Stimulated activated CD4-positive, alpha-beta T cell treated with anti-CD3 and anti-CD28 coated beads, Interleukin-2, amount 100 ng/mL, for 24 hours (primary cell): ENCODE data around the gene VPS26B.
"Not testable (repeated sequence)": the region's sequence is repeated elsewhere in the genome, so short reads cannot be mapped to it uniquely, and the experiment has no call there.

Experiments used
- DNase-seq, 2 donors: peaks; one replicate each; pipeline ENCODE4 v3.0.0-alpha.2; 2020

Gene VPS26B

DNA sequence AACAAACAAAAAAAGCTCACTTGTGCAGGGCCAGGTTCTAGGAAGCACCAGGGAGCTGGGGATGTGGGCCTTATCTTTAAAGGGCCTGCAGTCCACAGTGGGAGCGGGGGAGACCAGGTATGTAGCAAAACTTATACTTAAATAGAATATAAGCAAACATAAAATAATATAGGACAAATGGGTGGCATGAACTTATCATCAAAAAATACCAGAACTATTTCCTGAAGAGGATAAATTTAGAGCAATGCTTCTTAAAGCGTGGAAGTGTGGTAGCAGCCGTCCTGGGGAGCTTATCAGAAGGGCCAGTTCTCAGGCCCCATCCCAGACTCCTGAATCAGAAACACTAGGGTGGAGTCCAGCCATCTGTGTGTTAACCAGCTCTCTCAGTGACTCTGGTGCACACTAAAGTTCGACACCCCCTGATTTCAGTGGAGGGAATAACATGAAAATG lies 9.3 kb downstream of the VPS26B start:
- no peak for DNase-seq

GRCh38 chr11:134235399-134235798 lies 10.9 kb downstream of the VPS26B start:
- no peak for DNase-seq

GRCh38 chr11:134236834-134237556 lies 12.5 kb downstream of the VPS26B start:
- DNase-seq = no peak

DNA sequence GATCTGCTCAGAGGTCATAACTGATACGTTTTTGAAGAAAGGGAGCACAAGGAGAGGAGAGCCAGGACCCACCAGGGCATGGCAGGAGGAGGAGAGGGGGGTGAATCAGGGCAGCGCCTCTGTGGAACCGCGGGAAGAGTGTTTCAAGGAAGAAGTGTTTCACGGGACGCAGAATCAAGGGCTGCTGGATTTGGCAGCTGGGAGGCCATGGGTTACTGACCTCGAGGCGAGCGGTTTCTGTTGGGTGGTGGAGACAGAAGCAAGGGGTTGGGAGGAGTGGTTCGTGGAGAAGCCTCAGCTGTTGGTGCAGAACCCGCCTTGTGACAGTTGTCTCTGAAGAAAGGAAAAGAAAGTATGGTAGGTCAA lies 13.1 kb downstream of the VPS26B start:
- no peak for DNase-seq

GRCh38 chr11:134238956-134239355 lies 14.5 kb downstream of the VPS26B start:
- no peak for DNase-seq

- DNase-seq = no peak
Measured at GRCh38 chr11:134240592-134240991, 16.1 kb downstream of the VPS26B start.

DNA sequence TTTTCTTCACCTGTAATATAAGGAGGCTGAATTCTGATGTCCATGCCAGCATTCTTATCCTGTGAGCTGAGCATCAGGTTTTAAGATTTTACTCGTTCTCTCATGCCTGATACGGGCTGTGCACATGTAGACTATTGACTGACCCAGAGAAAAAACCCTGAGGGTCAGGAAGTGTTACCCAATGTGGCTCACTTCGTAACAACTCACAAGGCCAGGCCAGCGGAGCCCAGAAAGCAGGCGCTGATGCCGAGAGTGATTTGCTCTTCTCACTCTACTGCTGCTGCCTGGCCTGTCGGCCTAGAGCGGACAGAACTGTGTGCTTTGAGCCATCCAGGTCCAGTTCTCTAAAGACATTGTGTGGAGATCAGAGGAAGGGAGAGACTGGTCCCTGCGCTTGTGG lies 17.9 kb downstream of the VPS26B start:
- no peak for DNase-seq

DNA sequence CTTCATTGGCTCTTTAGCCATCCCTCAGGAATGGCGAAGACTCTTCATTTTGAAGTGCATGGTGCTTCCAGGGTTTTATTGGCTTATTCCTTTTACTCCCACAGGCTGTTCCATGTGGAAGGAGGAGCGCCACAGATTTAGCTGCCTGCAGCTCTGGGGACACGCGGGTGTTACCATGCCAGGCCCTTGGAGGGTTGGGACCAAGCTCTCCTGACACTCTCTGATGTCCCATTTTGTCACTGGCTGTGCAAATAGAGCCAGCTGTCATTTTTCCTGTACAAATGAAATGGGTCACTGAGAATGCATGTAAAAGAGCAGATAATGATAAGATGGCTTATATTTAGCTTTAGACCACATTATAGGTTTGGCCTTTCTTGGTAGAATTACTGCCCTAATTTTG lies 19.4 kb downstream of the VPS26B start:
- DNase-seq = no peak

GRCh38 chr11:134244593-134244992 lies 20.1 kb downstream of the VPS26B start:
- DNase-seq = no peak

DNA sequence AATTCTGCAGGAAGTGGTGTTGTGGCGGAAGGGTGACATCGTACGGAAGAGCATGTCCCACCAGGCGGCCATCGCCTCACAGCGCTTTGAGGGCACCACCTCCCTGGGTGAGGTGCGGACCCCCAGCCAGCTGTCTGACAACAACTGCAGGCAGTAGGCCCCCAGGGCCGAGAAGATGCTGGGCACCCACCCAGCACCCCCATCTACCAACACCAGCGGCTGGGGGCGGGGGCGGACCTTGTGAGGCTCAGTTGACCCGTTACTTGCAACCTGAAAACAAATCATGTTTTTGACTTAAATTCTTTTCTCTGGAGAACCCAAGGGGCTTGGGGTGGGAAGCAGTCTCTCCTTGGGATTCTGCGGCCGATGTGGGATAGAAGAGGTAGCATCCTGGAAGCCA lies 21.0 kb downstream of the VPS26B start:
- DNase-seq = no peak

- no peak for DNase-seq
Measured at GRCh38 chr11:134246100-134246499, 21.6 kb downstream of the VPS26B start.

- DNase-seq = no peak
Measured at GRCh38 chr11:134246678-134247077, 22.2 kb downstream of the VPS26B start.

DNA sequence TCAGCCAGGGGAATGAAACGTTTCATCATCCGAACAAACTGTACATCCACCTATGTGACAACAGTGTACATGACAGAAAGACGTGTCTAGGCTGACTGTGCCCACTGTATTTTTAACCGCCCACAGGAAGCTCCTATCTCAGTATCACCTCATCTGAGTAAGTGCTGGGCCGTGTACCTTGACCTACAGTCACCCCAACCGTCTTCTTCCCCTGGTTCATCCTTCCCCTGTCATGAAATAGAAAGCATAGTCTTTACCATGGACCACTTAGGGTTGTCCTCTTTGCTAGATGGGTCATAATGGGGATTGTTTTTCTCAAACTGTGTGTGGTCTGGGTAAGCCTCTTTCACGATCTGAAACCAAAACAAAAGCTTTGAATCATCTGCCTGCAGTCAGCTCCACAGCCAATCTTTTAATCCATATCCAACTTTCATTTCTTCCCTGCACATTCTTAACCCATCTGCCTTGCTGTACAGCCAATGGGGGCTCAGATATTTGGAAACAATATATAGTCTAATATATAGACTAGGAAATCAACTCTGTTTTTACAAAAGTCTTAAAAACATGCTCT lies 24.5 kb downstream of the VPS26B start:
- DNase-seq = no peak

- DNase-seq = no peak
Measured at GRCh38 chr11:134250246-134250645, 25.8 kb downstream of the VPS26B start.

DNA sequence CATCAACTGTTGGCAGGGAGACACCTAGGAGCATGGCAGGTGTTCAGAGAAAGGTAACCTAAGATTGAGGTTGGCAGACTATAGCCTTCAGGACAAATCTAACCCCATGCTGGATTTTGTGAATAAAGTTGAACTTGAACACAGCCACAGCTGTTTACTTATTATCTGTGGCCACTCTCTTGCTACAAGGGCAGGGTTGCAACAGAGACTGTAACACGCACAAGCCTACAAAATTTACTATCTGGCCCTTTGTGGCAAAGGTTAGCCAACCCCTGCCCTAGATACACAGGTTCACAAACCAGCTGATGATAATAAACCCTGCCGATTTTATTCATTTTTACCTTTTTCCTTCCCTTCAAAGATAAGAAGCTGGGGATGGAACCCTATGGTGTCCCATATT lies 26.2 kb downstream of the VPS26B start:
- DNase-seq = no peak

- DNase-seq = peak; percentile 20 to 39
Measured at GRCh38 chr11:134252346-134253187, 28.1 kb downstream of the VPS26B start.

DNA sequence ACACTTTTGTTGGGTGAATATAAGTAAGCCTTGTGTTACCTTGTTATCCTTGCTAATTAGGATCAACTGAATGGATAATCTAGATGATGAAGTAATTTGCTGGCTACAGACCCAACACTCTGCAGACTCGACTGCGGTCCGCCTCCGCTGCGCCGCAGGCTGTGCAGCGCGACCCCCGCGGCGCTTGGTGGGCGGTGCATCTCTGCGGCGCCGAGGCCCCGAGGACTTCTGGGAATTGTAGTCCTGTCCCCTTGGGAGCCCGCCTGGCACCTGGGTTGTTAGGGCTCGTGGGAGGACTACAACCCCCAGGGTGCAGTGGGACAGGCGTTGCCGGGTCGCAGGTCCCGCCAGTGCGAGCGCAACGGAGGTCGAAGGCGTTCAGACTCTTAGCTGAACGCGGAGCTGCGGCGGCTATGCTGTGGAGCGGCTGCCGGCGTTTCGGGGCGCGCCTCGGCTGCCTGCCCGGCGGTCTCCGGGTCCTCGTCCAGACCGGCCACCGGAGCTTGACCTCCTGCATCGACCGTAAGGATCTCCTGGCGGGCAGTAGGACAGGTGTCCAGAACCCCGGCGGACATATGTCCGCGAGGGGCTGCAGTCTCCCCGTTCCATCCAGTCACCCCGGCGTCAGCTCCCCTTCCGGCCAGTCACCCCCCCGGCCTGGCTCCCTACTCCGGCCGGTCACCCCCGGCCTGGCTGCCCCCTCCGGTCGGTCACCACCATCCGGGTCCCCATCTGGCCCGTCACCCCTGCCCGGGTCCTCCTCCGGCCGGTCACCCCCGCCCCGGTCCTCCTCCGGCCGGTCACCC lies 28.9 kb downstream of the VPS26B start, which contains the start of the genes ACAD8 and THYN1:
TSS of gene ACAD8 (plus strand) at position 381 of the 806 bp plus-strand sequence. CDS start at position 414, 33 bp downstream.
TSS of gene THYN1 (minus strand) at position 165 of the 806 bp plus-strand sequence. CDS start 470 bp downstream, outside the sequence.
- DNase-seq = peak; percentile 93 to 94

- DNase-seq = no peak
Measured at GRCh38 chr11:134254433-134255183, 30.1 kb downstream of the VPS26B start.

GRCh38 chr11:134255184-134255561 lies 30.7 kb downstream of the VPS26B start:
- DNase-seq = not testable (repeated sequence)

DNA sequence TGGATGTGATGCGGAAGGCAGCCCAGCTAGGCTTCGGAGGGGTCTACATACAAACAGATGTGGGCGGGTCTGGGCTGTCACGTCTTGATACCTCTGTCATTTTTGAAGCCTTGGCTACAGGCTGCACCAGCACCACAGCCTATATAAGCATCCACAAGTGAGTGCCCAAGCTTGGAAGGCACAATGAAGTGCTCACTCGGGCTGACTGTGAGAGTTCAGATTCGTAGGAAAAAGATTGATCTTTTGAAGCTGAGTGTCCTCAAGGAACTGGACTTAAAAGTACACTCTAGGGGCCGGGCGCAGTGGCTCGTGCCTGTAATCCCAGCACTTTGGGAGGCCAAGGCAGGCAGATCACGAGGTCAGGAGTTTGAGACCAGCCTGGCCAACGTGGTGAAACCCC lies 32.6 kb downstream of the VPS26B start:
- DNase-seq = no peak

DNA sequence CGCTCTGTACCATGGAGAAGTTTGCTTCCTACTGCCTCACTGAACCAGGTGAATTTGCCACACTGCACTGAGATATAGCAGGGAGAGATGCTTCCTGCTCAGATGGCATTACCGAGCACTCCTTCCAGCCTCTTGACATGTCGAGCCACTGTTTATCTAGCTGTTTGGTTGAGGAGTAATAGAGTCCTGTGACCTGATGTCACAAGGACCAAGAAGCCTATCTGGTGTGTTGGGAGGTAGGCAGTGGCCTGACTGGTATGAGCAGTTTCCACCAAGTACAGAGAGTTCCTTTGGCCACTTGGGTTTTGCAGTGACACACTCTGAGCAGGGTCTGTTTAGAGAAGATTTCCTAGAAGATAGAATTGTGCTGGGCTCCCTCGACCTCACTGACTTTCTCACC lies 34.1 kb downstream of the VPS26B start:
- DNase-seq = no peak

DNA sequence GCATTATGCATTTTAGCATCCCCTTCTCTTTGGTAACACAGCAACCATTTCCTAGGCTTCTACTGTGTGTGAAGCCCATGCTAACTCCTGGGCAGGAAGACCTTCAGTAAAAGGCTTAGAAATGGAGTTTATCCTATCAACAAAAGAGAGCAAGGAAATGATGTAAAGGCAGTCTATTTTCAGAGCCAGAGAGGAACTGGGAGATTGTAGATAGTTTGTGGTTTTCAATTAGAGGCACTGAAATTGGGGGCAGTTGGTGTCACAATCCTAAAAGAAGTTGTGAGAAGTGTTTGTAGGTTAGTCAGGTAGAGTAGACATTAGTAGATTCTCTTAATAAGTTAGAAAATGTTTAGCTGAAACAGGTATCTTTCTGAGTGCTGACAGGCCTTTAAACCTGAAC lies 36.0 kb downstream of the VPS26B start:
- DNase-seq = no peak
